Stomach (tissue), 9 donors: ENCODE measurements around the gene FNBP1L. TPM values are rescaled to one million over a fixed set of nuclear protein-coding genes. Genes with fewer than 3 reads are reported as not detected.
A peak's percentile ranks its signal among the peaks of the same experiment; 100 is the strongest.

ENCODE experiments used
- DNase-seq, 2 donors: peaks; one replicate each; pipeline versions ENCODE4 v3.0.0 to v3.0.0-alpha.2; 2013 to 2019
- H3K27ac ChIP-seq, 5 donors: fragments of 200-600 bp in 4 of 5; sonication (generic) in 4 of 5; one replicate each; pipeline ENCODE4 v1.5.1; 2013 to 2019; ENCODE audit warnings: mild to moderate bottlenecking in 1 of 5, moderate library complexity in 1 of 5
- H3K27me3 ChIP-seq, 3 donors: fragments of 200-600 bp; sonication (generic); one replicate each; pipeline ENCODE4 v1.5.1; 2017 to 2019; ENCODE audit warnings: mixed run types in 1 of 3
- H3K36me3 ChIP-seq, 4 donors: fragments of 200-600 bp; sonication (generic); 1 replicate in 3 of 4; 2 replicates in 1 of 4; pipeline ENCODE4 v1.5.1; 2016 to 2019
- H3K4me1 ChIP-seq, 4 donors: fragments of 200-600 bp; sonication (generic); one replicate each; pipeline ENCODE4 v1.5.1; 2016 to 2019
- H3K4me3 ChIP-seq, 4 donors: fragments of 200-600 bp; sonication (generic) in 3 of 4; one replicate each; pipeline ENCODE4 v1.5.1; 2016 to 2019; ENCODE audit warnings: mild to moderate bottlenecking in 1 of 4
- H3K9me3 ChIP-seq, 4 donors: fragments of 200-600 bp; sonication (generic); one replicate each; pipeline ENCODE4 v1.5.1; 2016 to 2019
- EP300 ChIP-seq: sonication (generic); formaldehyde crosslinking; IDR thresholded peaks from one replicate; pipeline ENCODE4 v1.6.1; 2017; ENCODE audit warnings: antibody characterized with exemption
- POLR2A ChIP-seq, 4 donors: fragments of 450-650 bp; IDR thresholded peaks; one replicate each; pipeline ENCODE4 v1.6.1; 2016; ENCODE audit warnings: antibody characterized with exemption in 4 of 4, control low read depth in 2 of 4, mild to moderate bottlenecking in 1 of 4, moderate library complexity in 1 of 4
- POLR2AphosphoS5 ChIP-seq, 3 donors: sonication (generic); formaldehyde crosslinking; IDR thresholded peaks; one replicate each; pipeline ENCODE4 v1.6.1; 2016; ENCODE audit warnings: antibody characterized with exemption in 3 of 3
- WGBS, 5 donors: extraction: QIAGEN DNeasy Blood & Tissue Kit in 3 of 5; methylation state at CpG; one replicate each; pipeline versions ENCODE4 v1.1.5 to v1.1.7; 2013 to 2018; 5-methylcytosine and 5-hydroxymethylcytosine counted together
- intact Hi-C: fragments of 100-400 bp; cut with DNase I; formaldehyde crosslinking; loops from one replicate; pipeline ENCODE4 v1.15.1; 2023; ENCODE audit warnings: low total_unique reads
- polyA plus RNA-seq, 3 donors: library from polyadenylated mRNA; stranded (reverse); fragments of 200-250 nt; gene quantifications; one replicate each; pipeline ENCODE4 v1.2.3, GENCODE V29; 2013
- total RNA-seq, 5 donors: library from RNA; depleted of rRNA; stranded (reverse); fragments of >200 nt; gene quantifications; one replicate each; pipeline versions ENCODE4 v1.1.0 to v1.2.3, GENCODE V29; 2014 to 2016
- TF ChIP-seq, protein P1 (sequence below), 7 experiments: fragments of 450-650 bp in 4 of 7; fragments of 200-600 bp in 3 of 7; sonication (generic) in 3 of 7; IDR thresholded peaks; one replicate each; pipeline ENCODE4 v1.5.1; 2016 to 2019; ENCODE audit warnings: antibody characterized with exemption in 7 of 7, control low read depth in 2 of 7, mild to moderate bottlenecking in 1 of 7
- donor health status: healthy with polysubstance abuse.
- donor health status: Bipolar disorder and iron deficiency.
- donor health status: healthy.

The FNBP1L gene
- total and polyA plus RNA-seq, 8 donors, result 9.2 to 74.0 (median 29.2) TPM

DNA sequence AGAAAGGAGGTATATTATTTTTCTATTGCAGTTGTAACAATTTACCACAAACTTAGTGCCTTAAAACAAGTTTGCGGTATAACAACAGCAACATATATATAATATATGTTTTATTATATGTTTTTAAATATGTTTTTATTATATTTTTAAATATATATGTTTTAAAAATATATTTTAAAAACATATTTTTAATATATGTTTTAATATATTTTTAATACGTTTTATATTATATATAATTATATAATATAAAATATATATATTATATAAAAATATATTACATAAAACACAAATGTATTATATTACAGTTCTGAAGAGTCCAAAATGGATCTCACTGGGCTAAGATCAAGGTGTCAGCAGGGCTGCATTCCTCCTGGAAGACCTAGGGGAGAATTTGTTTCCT lies 27.5 kb upstream of the FNBP1L start:
- Histone ChIP-seq H3K4me1 (no peaks in the 10 kb centered on the region), H3K27me3 (no peaks in the 10 kb centered on the region), H3K27ac (no peak overlapping the region), H3K4me3 (no peak overlapping the region), H3K9me3 (no peaks in the 10 kb centered on the region), H3K36me3 (no peaks in the 10 kb centered on the region)
- no peak for DNase-seq
- WGBS, 5 donors, result 93 to 98% (median 96%) methylated on average over 2 of the region's 2 CpGs
- intact Hi-C loops, result no loop called here
- TF ChIP-seq POLR2A (IDR thresholded peaks at IDR 0.05) (no peak), POLR2AphosphoS5 (IDR thresholded peaks at IDR 0.05) (no peak), EP300 (no peak)
- TF ChIP-seq, protein P1, sequence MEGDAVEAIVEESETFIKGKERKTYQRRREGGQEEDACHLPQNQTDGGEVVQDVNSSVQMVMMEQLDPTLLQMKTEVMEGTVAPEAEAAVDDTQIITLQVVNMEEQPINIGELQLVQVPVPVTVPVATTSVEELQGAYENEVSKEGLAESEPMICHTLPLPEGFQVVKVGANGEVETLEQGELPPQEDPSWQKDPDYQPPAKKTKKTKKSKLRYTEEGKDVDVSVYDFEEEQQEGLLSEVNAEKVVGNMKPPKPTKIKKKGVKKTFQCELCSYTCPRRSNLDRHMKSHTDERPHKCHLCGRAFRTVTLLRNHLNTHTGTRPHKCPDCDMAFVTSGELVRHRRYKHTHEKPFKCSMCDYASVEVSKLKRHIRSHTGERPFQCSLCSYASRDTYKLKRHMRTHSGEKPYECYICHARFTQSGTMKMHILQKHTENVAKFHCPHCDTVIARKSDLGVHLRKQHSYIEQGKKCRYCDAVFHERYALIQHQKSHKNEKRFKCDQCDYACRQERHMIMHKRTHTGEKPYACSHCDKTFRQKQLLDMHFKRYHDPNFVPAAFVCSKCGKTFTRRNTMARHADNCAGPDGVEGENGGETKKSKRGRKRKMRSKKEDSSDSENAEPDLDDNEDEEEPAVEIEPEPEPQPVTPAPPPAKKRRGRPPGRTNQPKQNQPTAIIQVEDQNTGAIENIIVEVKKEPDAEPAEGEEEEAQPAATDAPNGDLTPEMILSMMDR (IDR thresholded peaks at IDR 0.05), result no peak

DNA sequence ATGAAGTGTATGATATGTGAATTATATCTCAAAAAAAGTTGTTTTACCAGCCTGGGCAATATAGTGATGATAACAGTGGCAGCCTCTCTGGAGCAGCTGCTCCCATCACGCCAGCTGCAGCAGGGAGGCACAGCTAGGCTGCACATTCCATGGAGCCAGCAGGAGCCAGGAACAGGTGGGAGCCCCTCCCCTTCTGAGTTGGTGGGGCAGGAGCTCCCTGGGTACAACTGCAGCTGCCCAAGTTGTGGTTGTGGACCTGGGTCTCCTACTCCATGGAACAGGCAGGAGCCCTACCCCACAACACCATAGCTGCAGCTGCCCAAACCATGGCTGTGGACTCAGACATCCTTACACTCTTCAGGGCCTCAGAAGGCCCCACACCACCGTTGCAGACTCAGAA lies 21.7 kb upstream of the FNBP1L start:
- WGBS, 5 donors, result 73 to 90% (median 83%) methylated on average over 1 to 2 of the region's 2 CpGs
- H3K36me3 ChIP-seq, result no peaks in the 10 kb centered on the region
- H3K4me1 ChIP-seq, result no peaks in the 10 kb centered on the region
- intact Hi-C loops, result no loop called here
- TF ChIP-seq POLR2A (IDR thresholded peaks at IDR 0.05) (no peak), POLR2AphosphoS5 (IDR thresholded peaks at IDR 0.05) (no peak), EP300 (no peak)
- TF ChIP-seq, protein P1 (IDR thresholded peaks at IDR 0.05), result no peak
- no peaks in the 10 kb centered on the region for H3K9me3 ChIP-seq
- H3K27me3 ChIP-seq, result no peaks in the 10 kb centered on the region
- no peak for DNase-seq
- H3K4me3 ChIP-seq, result no peak overlapping the region
- no peak overlapping the region for H3K27ac ChIP-seq

DNA sequence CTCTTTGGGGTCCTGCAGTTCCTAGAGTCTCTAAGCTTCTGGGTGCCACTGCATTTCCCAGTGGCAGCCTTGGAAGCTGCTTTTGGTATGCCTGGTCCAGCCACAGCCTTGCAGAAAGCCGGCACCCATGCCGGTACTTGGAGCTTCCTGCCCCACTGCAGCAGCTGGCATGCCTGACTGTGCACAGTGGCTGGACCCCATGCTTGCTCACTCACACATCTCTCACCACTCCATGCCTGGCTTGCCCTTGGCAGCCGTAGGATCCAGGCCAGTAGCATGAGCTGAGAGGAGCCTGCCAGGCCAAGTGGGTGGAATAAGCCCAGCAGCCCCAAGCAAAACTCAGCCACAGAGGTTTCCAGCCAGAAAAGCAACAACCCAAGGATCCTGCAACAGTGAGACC lies 20.3 kb upstream of the FNBP1L start:
- H3K27me3 ChIP-seq, result no peaks in the 10 kb centered on the region
- H3K27ac ChIP-seq, result no peak overlapping the region
- no peaks in the 10 kb centered on the region for H3K9me3 ChIP-seq
- TF ChIP-seq POLR2AphosphoS5 (IDR thresholded peaks at IDR 0.05), result no peak
- DNase-seq, result no peak
- 93 to 96% (median 95%) methylated on average over 3 of the region's 3 CpGs; no CpG with 5 or more reads in 1 of the 5 donors for WGBS, 5 donors
- intact Hi-C loops, result no loop called here
- no peak overlapping the region for H3K4me3 ChIP-seq
- no peaks in the 10 kb centered on the region for H3K4me1 ChIP-seq
- no peaks in the 10 kb centered on the region for H3K36me3 ChIP-seq

DNA sequence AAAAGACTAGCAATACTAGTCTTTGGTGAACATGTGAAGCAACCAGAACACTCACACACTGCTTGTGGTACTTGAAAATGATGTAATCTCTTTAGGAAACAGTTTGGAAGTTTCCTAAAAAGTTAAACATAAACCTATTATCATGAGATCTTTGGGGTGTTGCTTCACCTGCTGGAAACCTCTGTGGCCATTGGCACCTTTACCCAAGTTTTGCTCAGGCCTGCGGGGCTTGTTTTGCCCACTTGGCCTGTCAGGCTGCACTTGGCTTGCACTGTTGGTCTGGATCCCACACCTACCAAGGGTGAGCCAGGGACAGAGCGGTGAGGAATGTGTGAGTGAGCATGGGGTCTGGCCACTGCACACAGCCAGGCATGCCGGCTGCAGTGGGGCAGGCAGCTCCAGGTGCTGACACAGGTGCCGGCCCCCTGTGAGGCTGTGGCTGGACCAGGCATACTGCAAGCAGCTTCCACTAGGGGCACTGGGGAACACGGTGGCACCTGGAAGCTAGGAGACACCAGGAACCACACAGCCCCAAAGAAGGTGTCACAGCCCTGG lies 14.4 kb upstream of the FNBP1L start:
- Histone ChIP-seq H3K4me3 (no peak overlapping the region), H3K9me3 (no peaks in the 10 kb centered on the region), H3K36me3 (no peaks in the 10 kb centered on the region), H3K4me1 (peaks cover 0 to 7% (median 0%) of the 10 kb centered on the region in 4 donors), H3K27me3 (peaks cover 0 to 11% (median 0%) of the 10 kb centered on the region in 3 donors), H3K27ac (no peak overlapping the region)
- TF ChIP-seq POLR2A (IDR thresholded peaks at IDR 0.05), result no peak
- TF ChIP-seq, protein P1 (IDR thresholded peaks at IDR 0.05), result peak in 1 of 7 experiments; percentile 10
- intact Hi-C loops, result loop anchor here (10.0 kb wide), 2 partner anchors 129 to 381 kb away; no protein-coding TSS in a partner anchor
- 67 to 74% (median 69%) methylated on average over 4 to 5 of the region's 5 CpGs for WGBS, 5 donors
- DNase-seq, result peak; percentile 12 to 41

DNA sequence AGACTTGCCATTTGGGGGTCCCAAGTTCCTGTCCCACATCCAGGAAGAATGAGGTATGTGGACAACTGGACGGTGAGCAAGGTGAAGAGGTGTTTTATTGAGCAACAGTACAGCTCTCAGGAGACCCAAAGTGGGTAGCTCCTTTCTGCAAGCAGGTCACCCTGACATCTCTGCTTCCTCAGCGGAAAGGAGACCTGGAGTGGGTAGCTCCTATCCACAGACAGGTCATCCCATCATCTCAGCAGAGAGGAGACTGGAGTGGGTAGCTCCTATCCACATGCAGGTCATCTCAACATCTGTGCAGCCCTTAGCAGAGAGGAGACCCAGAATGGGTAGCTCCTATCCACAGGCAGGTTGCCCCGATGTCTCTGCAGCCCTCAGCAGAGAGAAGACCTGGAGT lies 13.8 kb upstream of the FNBP1L start:
- WGBS, 5 donors, result 77 to 93% (median 92%) methylated on average over 2 to 3 of the region's 3 CpGs
- Histone ChIP-seq H3K27me3 (peaks cover 0 to 11% (median 0%) of the 10 kb centered on the region in 3 donors), H3K4me1 (peaks cover 0 to 7% (median 0%) of the 10 kb centered on the region in 4 donors), H3K27ac (no peak overlapping the region), H3K4me3 (no peak overlapping the region), H3K36me3 (no peaks in the 10 kb centered on the region), H3K9me3 (no peaks in the 10 kb centered on the region)
- DNase-seq, result no peak
- intact Hi-C loops, result loop anchor here (10.0 kb wide), 2 partner anchors 129 to 381 kb away; no protein-coding TSS in a partner anchor
- TF ChIP-seq, protein P1 (IDR thresholded peaks at IDR 0.05), result no peak
- no peak for TF ChIP-seq POLR2AphosphoS5 (IDR thresholded peaks at IDR 0.05)
- TF ChIP-seq POLR2A (IDR thresholded peaks at IDR 0.05), result no peak
- TF ChIP-seq EP300, result no peak
